ENCODE measurements around the gene PDE3B.
A peak's percentile ranks its signal among the peaks of the same experiment; 100 is the strongest.

PDE3B gene

DNA sequence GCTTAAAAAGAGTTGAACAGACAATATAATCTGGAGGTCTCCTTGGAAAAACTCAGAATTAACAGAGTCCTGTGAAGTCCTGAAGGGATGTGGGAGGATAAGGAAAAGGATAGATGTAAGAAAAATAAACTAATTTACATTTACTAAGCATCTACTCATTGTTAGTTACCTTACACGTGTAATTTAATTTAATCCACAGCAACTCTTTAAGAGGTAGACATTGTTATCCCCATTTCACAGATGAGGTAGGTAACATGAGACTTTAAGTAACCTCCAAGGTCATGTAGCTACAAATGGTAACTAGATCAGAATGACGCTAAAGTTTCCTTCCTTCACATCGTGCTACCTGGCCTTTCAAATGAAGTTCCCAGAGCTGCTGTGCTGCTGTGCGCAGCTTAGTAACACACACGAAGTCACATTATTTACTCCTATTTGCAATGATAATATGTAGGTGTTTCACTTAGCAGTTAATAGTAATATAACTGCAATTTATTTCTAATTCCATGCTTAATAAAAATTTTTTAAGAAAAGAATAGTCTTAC lies 5.7 kb upstream of the PDE3B start:
- no peak for DNase-seq (ENCODE audit: extremely low spot score)
- CTCF ChIA-PET: interaction anchor here (1.0 to 1.4 kb wide), 2 partner anchors 15 to 74 kb away, joined by 3 to 4 read pairs; no protein-coding TSS in a partner anchor
- TF ChIP-seq, protein P1, sequence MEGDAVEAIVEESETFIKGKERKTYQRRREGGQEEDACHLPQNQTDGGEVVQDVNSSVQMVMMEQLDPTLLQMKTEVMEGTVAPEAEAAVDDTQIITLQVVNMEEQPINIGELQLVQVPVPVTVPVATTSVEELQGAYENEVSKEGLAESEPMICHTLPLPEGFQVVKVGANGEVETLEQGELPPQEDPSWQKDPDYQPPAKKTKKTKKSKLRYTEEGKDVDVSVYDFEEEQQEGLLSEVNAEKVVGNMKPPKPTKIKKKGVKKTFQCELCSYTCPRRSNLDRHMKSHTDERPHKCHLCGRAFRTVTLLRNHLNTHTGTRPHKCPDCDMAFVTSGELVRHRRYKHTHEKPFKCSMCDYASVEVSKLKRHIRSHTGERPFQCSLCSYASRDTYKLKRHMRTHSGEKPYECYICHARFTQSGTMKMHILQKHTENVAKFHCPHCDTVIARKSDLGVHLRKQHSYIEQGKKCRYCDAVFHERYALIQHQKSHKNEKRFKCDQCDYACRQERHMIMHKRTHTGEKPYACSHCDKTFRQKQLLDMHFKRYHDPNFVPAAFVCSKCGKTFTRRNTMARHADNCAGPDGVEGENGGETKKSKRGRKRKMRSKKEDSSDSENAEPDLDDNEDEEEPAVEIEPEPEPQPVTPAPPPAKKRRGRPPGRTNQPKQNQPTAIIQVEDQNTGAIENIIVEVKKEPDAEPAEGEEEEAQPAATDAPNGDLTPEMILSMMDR (IDR thresholded peaks at IDR 0.05; ENCODE audit: control extremely low read depth, extremely low read depth, low read depth, missing control alignments): no peak
- POLR2A ChIA-PET: no interaction called here

DNA sequence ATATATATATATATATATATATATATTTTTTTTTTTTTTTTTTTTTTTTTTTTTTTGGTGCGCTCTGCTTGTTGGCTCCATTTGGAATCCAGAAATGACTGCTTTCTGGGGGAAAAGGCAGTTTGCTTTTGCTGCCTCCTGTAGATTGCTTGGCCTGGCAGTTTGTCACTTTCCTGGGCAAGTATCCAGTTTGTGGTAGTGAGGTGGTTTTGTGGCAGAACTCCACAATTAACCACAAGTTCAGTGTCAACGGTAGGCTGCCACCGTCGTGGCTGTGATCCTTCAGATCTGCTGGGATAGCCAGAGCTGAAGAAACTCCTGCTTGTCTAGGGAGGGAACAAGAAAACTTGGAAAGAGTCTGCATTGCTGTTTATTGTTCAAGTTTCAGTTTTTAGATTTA lies 5.0 kb upstream of the PDE3B start:
- ChIA-PET CTCF (interaction anchor here (1.0 to 1.4 kb wide), 2 partner anchors 15 to 73 kb away, joined by 3 to 4 read pairs; no protein-coding TSS in a partner anchor), POLR2A (no interaction called here)
- no peak for DNase-seq (ENCODE audit: extremely low spot score)
- TF ChIP-seq, protein P1 (IDR thresholded peaks at IDR 0.05; ENCODE audit: control extremely low read depth, extremely low read depth, low read depth, missing control alignments): no peak

DNA sequence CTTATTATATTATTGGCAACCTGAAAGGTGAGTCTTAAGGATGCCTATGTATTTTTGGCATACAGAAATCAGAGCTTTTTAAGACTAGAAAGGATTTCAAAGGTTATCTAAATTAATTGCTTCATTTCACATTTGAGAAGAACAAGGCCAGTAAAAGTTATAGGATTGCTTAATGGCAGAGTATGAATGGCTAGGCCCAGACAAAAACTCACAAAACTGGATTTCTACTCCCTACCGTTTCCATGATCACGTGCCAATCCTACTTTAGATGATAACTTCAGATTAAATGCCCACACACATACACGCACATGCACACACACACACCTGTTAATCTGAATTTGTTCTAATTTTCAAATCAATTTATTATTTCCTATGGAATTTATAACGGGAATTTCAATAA lies 1.8 kb upstream of the PDE3B start:
- POLR2A ChIA-PET: no interaction called here
- CTCF ChIA-PET: interaction anchor here (1.3 kb wide), 1 partner anchor 149 kb away, joined by 3 read pairs; no protein-coding TSS in a partner anchor
- TF ChIP-seq, protein P1 (IDR thresholded peaks at IDR 0.05; ENCODE audit: control extremely low read depth, extremely low read depth, low read depth, missing control alignments): no peak
- no peak for DNase-seq (ENCODE audit: extremely low spot score)

DNA sequence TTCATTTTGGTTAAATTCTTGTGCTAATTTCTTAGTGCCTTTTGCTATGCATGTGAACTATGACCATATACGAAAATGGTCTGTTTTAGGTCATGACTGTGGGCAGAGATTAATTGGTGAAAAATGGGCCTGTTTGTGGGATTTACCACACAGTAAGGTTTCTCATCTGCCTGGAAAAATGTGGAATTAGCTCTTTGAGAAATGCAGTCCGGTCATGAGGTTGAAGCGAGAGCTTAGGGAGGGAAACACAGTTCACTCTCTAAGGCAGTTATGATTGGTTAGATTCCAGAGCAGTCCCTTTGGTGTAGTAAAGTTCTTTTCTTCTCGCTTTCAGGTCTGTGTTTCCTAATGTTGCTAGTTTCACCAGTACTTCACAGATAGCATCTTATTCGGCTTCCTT lies 1.2 kb upstream of the PDE3B start:
- no peak for DNase-seq (ENCODE audit: extremely low spot score)
- ChIA-PET POLR2A (no interaction called here), CTCF (interaction anchor here (3.9 kb wide), 1 partner anchor 265 kb away, joined by 25 read pairs; no protein-coding TSS in a partner anchor)
- TF ChIP-seq, protein P1 (IDR thresholded peaks at IDR 0.05; ENCODE audit: control extremely low read depth, extremely low read depth, low read depth, missing control alignments): no peak

DNA sequence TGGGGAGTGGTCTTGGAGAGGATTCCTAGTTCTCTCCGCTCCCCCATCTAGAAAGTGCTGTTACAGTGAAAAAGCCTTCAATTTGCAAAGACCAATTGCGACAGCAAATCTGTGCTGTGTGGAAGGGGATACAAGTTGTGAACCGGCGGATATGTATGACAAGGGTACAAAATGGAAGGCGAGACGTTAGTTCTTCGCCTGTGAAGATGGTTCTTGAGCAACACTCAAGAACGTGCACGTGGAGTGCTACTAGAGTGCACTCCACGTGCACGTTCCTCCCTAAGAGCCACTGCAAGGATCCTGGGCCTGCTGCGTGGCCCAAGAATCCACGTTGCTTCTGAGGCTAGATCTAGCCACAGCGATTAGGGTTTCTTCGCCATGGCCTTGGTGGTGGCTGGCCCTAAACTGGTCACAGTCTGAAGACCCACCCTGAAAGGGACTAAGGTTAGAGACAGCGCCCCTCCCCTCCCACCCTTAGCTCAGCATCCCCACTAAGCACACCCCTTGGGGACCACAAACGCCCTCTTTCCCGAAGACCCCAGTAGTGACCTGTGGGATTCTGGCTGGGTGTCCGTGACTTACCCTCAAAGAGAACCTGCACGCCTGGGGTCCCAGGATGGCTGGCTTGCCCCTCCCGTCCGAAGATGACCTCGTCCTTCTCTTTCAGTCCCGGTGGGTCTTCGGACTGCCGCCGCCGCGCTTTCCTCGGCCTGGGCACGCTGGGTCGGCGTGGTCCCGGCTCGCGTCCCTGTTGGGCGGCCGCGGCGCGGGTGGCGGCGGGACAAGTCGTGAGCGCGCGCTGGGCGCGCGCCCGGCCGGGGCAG lies 519 bp upstream of the PDE3B start:
- DNase-seq (ENCODE audit: extremely low spot score): no peak
- POLR2A ChIA-PET: no interaction called here
- CTCF ChIA-PET: interaction anchor here (2.2 to 3.9 kb wide), 2 partner anchors 8 to 264 kb away, joined by 10 to 25 read pairs; no protein-coding TSS in a partner anchor
- TF ChIP-seq, protein P1 (IDR thresholded peaks at IDR 0.05; ENCODE audit: control extremely low read depth, extremely low read depth, low read depth, missing control alignments): no peak

DNA sequence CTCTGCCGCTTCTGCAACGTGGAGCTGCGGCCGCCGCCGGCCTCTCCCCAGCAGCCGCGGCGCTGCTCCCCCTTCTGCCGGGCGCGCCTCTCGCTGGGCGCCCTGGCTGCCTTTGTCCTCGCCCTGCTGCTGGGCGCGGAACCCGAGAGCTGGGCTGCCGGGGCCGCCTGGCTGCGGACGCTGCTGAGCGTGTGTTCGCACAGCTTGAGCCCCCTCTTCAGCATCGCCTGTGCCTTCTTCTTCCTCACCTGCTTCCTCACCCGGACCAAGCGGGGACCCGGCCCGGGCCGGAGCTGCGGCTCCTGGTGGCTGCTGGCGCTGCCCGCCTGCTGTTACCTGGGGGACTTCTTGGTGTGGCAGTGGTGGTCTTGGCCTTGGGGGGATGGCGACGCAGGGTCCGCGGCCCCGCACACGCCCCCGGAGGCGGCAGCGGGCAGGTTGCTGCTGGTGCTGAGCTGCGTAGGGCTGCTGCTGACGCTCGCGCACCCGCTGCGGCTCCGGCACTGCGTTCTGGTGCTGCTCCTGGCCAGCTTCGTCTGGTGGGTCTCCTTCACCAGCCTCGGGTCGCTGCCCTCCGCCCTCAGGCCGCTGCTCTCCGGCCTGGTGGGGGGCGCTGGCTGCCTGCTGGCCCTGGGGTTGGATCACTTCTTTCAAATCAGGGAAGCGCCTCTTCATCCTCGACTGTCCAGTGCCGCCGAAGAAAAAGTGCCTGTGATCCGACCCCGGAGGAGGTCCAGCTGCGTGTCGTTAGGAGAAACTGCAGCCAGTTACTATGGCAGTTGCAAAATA lies 816 bp downstream of the PDE3B start:
- TF ChIP-seq, protein P1 (IDR thresholded peaks at IDR 0.05; ENCODE audit: control extremely low read depth, extremely low read depth, low read depth, missing control alignments): no peak
- DNase-seq (ENCODE audit: extremely low spot score): peak; percentile 45
- CTCF ChIA-PET: interaction anchor here (0.9 to 3.9 kb wide), 14 partner anchors 10 to 263 kb away, joined by 3 to 25 read pairs (median 4); no protein-coding TSS in a partner anchor
- POLR2A ChIA-PET: interaction anchor here (0.6 to 1.0 kb wide), 2 partner anchors 67 to 248 kb away, joined by 3 read pairs; partner anchors contain the start of gene CYP2R1

Data from GM10248 (cell line).